ENCODE results near the gene NTRK2.

NTRK2 gene

DNA sequence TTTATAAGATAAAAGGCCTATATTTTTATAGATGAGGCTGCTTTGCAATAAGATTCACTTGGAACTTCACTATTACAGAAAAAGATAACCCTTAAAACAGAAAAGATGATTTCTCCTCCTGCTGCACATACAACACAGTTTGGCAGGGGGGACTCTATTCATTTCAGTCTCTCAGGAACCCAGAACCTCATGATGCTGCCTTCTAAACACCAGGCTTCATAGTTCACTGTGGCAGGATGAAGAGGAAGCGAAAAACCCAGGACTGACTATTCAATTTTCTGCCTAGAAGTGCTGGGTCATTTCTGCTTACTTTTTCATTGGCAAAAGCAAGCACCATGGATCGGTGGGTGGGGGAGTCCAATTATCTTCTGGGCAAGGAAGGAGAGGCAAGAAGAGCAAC is 179.5 kb downstream of the NTRK2 start:
- TF ChIP-seq, protein P1, sequence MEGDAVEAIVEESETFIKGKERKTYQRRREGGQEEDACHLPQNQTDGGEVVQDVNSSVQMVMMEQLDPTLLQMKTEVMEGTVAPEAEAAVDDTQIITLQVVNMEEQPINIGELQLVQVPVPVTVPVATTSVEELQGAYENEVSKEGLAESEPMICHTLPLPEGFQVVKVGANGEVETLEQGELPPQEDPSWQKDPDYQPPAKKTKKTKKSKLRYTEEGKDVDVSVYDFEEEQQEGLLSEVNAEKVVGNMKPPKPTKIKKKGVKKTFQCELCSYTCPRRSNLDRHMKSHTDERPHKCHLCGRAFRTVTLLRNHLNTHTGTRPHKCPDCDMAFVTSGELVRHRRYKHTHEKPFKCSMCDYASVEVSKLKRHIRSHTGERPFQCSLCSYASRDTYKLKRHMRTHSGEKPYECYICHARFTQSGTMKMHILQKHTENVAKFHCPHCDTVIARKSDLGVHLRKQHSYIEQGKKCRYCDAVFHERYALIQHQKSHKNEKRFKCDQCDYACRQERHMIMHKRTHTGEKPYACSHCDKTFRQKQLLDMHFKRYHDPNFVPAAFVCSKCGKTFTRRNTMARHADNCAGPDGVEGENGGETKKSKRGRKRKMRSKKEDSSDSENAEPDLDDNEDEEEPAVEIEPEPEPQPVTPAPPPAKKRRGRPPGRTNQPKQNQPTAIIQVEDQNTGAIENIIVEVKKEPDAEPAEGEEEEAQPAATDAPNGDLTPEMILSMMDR (conservative IDR thresholded peaks at IDR 0.05; ENCODE audit: low read depth, low read length): no peak
- no peak overlapping the region for H3K4me3 ChIP-seq (ENCODE audit: low read length)
- DNase-seq (ENCODE audit: low read depth): no peak

DNA sequence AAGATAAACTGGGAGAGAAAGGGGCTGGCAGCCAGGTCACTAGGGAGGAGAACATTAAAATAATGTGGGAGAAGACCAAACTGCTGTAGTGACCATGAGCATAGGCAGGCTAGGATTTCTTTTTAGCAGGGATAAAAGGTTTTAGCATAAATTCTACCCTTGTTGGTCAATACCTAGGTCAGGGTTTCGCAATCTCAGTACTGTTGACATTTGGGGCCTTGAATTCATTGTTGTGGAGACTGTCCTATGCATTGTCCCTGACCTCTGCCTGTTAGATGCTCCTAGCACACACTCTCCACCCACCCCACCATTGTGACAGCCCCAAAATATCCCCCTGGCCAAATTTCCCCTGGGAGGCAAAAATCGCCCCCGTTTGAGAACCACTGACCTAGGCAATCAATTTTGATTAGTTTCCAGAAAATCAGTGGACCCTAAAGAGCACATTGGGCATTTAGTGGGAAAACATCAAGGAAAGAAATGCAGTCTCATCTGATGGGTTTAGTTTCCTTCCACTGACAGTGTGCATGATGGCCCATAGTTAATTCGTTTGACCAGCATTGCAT is 181.4 kb downstream of the NTRK2 start:
- H3K4me3 ChIP-seq (ENCODE audit: low read length): no peak overlapping the region
- no peak for DNase-seq (ENCODE audit: low read depth)
- TF ChIP-seq, protein P1 (conservative IDR thresholded peaks at IDR 0.05; ENCODE audit: low read depth, low read length): no peak

DNA sequence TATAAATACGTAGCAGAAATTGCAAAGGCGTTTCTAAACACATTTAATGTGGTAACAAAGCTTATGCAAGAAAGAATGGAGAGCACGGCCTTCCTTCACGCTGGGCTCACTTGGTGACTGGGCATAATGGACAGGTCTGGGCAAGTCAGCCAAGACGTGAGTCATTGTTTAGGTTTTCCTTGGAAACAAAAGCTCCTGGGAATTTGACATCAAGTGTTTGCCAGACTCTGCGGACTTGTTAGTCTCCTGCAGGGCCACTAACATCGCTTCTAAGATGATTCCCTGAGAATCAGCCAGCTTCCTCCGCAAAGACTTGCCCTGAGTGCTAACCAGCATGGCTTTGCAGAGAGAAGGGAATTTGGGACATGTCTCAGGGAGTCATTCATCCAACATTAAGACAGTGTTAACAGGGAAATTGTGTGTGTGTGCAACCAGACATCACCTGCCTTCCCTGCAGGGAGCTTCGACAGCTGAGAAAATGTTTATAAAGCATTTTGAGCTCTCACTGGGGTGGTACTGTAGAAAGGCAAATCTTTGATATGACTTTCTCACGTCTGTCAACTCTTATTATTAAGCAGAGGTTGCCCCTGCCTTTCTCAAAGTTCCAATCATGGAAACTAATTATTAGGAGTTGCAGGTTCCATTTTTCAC is 182.5 kb downstream of the NTRK2 start:
- TF ChIP-seq, protein P1 (conservative IDR thresholded peaks at IDR 0.05; ENCODE audit: low read depth, low read length): no peak
- peak; percentile 93 for DNase-seq (ENCODE audit: low read depth)
- H3K4me3 ChIP-seq (ENCODE audit: low read length): no peak overlapping the region

DNA sequence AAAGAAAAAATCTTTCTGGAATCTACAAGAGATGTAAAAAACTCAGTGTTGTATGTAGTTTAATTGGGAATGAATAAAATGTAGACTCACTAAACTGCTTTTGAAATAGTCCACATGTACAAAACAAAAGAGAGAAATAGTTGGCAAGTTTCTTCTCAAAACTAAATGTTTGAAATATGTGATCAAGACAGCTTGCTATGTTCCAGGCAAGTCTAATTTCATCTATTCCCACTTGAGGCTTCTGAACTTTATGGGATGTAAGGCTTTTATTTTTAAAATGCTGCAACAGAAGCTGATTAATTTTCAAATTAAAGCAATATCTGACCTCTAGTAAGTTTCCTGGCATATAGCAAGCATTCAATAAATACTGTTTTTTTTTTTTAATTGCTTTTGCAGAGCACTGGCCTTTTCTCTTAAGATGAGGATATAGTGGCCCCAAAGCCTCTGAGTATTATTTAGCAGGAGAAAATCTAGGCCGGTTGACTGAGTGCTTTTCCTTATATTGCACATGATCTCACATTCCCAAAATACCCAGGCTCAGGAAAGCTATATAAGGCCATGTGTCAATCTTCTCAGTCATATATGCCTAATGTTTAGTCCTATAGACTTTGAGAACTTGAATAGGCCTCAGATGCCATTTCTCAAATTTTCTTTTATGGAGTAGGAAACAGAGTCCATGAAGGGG is 183.2 kb downstream of the NTRK2 start:
- H3K4me3 ChIP-seq (ENCODE audit: low read length): no peak overlapping the region
- TF ChIP-seq, protein P1 (conservative IDR thresholded peaks at IDR 0.05; ENCODE audit: low read depth, low read length): no peak
- DNase-seq (ENCODE audit: low read depth): no peak

DNA sequence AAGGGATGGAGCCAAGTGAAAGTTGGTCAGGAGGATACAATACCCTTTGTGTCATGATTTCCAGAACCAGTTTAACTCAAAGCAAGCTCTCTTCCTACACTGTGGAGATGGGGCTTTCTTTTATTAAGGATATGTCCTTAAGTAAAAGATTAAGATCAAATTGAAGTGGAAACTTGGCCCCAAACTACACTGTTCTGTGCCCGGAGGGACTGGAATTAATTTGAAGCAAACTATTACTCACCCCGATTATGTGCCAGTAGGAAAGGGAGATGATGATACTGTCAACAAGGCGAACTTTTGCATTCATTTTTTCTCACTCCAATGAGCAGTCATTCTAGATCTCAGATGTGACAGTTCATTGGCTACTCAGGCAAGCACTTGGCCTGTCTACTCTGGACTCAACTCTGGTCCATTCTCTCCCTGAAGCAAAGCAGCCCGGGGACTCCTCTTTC is 186.7 kb downstream of the NTRK2 start:
- DNase-seq (ENCODE audit: low read depth): no peak

DNA sequence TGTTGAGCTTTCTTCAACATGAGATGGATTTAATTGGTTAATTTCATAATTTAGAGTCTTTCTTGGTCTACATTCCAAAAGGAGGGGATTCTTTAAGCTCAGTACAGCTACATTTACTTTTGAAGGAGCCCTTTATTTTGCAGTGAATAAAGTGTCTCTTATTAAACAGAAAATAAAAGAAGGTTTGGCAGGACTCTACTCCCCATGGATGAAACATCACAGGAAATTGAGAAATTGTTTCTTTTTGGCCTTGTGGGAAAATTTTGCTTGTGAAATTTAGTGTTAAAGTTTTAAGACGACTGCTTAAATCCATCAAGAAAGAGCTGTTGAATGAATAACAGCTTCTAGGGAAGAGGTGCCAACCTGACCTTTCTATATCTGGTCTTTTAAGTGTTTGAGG is 187.7 kb downstream of the NTRK2 start:
- TF ChIP-seq, protein P1 (conservative IDR thresholded peaks at IDR 0.05; ENCODE audit: low read depth, low read length): no peak
- no peak overlapping the region for H3K4me3 ChIP-seq (ENCODE audit: low read length)
- no peak for DNase-seq (ENCODE audit: low read depth)

More for the DNA sequence above, 186.7 kb downstream of the NTRK2 start:
- H3K4me3 ChIP-seq (ENCODE audit: low read length): no peak overlapping the region
- TF ChIP-seq, protein P1 (conservative IDR thresholded peaks at IDR 0.05; ENCODE audit: low read depth, low read length): no peak
